ENCODE data around the gene CENPP.
A peak's percentile ranks its signal among the peaks of the same experiment; 100 is the strongest.

CENPP gene

DNA sequence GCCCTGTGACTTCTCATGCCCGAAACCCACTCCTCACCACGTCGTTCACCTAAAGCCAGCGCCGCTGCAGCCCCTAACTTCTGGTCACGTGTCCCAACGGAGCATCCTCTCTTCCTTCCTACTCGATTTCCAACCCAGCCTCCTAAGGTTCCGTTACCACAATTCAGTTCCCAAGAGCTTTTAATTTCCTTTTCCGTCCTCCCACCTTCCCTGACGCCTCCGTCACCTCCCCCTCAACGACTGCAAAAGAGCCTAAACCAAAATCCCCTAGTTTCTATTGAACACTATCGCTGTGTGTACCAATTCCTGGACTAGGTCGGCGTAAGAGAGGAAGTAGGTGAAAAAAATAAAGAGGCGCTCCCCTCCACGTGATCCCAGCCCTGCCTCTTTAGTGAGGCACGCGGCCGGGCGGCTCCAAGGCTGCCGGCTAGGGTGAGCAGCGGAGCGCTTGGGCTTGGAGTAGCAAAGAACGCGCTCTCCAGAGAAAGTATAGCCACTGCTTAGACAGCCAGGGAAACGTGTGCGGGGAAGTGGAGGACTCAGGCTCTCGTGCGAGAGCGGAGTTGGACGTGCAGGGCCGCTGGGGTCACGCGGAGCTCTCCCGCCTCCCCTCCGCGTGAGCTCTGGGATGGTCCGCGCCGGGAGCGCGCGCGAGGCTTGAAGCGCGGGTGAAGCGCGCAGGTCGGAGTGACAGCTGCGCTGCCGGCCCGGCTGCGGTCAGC, at the start of gene CENPP, which contains the start of gene NOL8:
Gene CENPP (plus strand): TSS at position 685 of the 722 bp plus-strand sequence.
Gene NOL8 (minus strand): TSS at position 82 of the 722 bp plus-strand sequence. CDS start 1,189 bp downstream, outside the sequence.
- DNase-seq (ENCODE audit: low spot score) = peak; percentile 95

GRCh38 chr9:92276331-92277032, 49.3 kb upstream of the CENPP start:
- no peak for DNase-seq (ENCODE audit: low spot score)

DNA sequence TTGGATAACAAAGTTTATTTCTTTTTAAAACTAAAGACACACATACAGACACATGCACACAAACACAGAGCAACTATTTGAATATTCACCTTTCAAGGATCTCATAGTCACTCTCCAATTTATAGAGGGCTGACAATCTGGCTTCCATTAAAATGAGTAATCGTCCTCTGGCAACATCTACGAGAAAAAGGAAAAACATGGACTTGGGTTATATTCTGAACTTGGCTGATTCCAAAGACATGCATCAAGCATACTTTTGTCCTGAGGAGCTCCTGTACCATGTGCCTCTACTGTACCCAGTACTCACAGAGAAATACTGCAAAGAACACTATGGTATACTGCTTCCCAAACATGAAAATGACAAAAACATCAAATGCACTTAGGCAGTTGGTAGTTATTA, 47.6 kb upstream of the CENPP start:
- peak; percentile 62 for DNase-seq (ENCODE audit: low spot score)

DNA sequence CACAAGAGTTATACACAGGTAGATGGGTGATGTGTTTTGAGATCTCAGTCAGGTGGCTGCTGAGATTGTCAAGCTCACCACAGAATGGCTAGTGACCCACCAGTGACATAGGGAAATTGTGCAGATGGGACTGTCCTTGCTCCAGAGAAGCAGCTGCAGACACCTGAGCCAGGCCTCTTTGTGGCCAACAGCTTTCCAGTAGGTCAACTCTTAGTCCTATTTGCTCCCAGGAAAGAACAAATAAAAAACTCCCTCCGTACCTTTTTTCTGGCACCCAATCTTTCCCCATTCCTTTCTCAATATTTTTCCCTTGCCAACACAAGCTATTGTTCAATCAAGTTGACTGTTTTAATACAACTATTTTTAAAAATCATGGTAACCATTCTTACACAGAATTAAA, 46.5 kb upstream of the CENPP start:
- DNase-seq (ENCODE audit: low spot score) = no peak

GRCh38 chr9:92289708-92290390, 35.9 kb upstream of the CENPP start:
- DNase-seq (ENCODE audit: low spot score) = peak; percentile 22

DNA sequence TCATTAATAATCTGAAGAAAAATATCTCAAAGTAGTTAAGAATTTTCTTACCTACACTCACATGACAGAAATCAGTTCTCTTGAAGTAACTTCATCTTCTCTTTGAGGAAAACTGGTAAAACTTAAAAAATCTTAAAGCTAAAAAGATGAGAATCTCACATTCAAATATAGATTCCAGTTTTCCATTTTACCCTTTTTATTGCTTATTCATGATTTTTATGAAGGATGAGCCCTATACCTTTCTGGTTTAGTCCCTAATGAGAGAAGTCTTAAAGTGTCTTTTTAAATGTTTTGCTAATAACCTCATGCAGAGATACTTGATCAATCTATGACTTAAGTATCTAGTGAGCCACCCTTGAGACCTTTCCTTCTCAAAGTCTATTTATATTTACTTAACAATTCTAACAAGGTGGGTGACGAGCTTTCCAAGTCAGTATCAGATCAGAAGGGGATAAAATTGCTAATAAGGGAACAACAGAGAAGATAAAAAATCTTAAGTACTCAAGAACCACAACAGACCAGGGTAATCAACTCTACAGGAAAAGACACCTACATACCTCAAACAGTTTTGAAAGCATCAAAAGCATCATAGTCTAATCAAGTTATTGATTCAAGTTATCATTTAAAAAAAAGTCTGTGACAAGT, 34.8 kb upstream of the CENPP start:
- no peak for DNase-seq (ENCODE audit: low spot score)

DNA sequence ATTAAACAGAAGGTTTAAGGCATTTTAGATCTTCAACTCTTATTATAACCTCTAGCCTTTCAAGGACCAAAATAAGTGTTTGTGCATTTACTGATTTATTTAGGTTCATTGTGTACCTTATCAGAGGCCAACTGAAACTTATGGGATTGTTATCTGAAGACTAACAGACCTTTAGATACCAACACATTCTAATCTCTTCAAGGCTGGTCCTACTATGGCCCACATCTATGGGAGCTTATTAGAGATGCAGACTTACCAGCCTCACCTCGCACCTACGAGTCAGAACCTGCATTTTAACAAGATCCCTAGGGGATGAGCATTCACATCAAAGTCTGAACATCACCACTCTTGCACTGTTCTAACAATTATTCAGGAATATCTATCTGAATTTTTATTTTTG, 34.2 kb upstream of the CENPP start:
- no peak for DNase-seq (ENCODE audit: low spot score)

DNA sequence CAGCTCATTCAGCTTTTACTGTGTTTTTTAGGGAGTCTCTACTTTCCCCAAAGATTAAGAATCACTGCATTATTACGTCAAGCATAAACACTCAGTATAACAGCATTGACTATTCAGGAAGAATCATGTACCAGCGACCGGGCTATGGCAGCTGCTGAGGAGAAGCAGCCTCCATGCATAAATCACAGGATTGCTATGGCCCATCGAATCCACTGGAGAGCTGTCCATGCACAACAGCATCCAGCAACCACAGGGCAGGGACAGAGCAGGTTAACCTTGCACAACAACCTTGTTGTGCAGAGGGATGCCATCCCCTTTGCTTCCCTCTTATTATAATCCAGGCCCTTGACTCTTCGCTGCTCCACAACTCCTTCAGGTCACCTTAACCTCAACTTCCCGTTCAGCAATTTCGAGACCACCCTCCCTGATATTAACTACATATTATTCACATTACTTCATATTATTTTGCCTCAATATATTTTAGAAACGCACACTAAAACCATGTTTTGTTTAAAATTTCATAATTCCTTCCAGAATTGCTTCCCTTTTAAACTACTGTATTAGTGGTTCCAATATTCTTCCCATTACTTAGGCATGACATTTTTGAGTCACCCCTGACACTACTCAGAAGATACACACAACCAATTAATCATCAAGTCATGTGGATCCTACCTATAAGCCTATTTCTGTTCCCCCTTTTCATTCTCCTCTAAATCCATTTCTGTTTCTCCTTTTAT, 33.2 kb upstream of the CENPP start:
- DNase-seq (ENCODE audit: low spot score) = peak; percentile 24

GRCh38 chr9:92293075-92293354, 32.7 kb upstream of the CENPP start:
- DNase-seq (ENCODE audit: low spot score) = no peak

DNA sequence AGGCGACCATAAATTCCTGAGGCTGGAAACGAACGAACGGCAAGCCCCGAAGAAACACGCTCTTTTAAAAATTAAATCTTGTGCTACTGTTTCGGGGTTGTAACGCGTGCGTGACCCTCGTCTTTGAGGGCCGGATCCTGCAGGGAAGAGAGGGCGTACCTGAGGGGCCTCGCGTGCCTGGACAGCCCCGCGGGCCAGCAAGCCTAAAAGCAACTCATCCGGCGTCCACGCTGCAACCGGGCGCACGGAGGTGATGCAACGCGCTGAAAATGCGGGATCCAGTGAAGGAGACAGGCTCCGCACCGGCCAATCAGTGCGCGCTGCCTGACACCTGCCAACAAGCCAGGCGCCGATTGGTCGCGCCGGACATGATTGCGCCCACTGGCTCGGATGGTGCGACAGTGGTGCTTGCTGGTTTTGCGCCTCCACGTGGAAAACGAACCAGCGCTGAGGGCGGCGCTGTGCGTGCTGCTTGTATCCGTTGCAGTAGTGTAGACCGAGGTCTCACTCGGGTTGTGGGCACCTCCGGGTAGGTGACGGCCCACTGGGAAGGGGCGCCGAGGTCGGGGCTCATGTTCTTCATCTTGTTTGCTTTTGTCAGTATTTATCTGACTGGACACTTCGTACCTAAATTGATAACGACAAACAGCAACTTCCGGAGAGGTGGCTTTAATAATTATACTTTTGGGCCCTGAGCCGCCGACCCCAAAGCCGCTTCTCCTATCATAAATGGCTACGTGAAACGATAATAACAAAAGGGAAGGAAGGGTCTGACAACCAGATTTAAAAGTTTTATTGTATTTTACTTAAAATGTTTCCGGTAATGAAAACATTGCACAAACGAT, 32.1 kb upstream of the CENPP start, which contains the start of gene IARS1:
Gene IARS1 (minus strand): TSS at position 246 of the 845 bp plus-strand sequence. CDS start 4,278 bp downstream, outside the sequence.
- DNase-seq (ENCODE audit: low spot score) = peak; percentile 100

DNA sequence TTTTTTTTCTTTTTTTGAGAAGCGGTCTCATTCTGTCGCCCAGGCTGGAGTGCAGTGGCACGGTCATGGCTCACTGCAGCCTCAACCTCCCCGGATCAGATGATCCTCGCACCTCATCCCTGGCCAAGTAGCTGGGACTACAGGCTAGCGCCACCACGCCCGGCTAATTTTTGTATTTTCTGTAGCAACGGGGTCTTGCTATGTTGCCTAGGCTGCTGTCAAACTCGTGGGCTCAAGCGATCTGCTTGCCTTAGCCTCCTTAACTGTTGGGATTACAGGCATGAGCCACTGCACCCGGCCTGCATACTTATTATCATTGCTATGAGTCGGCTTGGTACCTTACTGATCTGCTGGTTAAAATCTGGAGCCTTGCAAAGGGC, 31.5 kb upstream of the CENPP start:
- peak; percentile 22 for DNase-seq (ENCODE audit: low spot score)

- DNase-seq (ENCODE audit: low spot score) = no peak
Measured at GRCh38 chr9:92295240-92295790, 30.4 kb upstream of the CENPP start.

- no peak for DNase-seq (ENCODE audit: low spot score)
Measured at GRCh38 chr9:92295827-92296258, 29.9 kb upstream of the CENPP start.

DNA sequence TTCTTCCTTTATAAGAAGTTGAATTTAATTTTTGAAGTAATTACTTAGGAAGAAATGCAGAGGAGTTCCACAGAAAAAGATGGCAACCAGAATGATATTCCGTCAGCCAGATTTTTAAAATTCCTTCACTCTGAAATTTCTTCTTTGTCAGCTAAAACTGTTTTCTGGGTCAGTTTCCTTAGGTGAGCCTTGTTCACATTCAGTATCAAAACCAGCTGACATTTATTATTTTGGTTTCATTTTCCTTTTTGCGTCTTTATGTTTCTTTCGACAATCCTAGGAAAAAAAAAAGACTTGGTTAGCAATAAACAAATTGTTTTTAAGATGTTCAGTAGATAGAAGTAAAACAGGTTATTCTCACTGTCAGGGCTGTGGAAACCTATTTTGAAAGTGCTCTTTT, 28.1 kb upstream of the CENPP start:
- DNase-seq (ENCODE audit: low spot score) = no peak

- DNase-seq (ENCODE audit: low spot score) = no peak
Measured at GRCh38 chr9:92298036-92298435, 27.7 kb upstream of the CENPP start.

- DNase-seq (ENCODE audit: low spot score) = no peak
Measured at GRCh38 chr9:92299116-92299515, 26.6 kb upstream of the CENPP start.

GRCh38 chr9:92300936-92301335, 24.8 kb upstream of the CENPP start:
- DNase-seq (ENCODE audit: low spot score) = no peak

DNA sequence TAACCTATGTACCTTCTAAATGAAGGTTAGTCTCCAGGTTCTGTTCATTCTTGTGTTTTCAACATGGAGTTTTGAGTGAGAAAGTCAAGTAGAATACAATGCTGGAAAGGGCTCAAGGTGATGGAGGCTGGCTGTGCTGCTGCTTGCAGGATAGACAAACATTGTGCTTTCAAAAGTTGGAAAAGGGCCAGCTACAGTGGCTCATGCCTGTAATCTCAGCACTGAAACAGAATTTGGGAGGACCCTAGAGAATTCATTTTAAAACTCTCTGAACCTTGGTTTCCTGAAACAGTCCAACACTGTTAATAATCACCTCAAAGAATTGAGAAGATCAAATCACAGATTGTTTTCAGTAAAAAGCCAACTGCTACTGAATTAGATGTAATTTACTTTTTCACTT, 16.9 kb upstream of the CENPP start:
- DNase-seq (ENCODE audit: low spot score) = no peak

GRCh38 chr9:92310562-92310961, 15.2 kb upstream of the CENPP start:
- DNase-seq (ENCODE audit: low spot score) = no peak

DNA sequence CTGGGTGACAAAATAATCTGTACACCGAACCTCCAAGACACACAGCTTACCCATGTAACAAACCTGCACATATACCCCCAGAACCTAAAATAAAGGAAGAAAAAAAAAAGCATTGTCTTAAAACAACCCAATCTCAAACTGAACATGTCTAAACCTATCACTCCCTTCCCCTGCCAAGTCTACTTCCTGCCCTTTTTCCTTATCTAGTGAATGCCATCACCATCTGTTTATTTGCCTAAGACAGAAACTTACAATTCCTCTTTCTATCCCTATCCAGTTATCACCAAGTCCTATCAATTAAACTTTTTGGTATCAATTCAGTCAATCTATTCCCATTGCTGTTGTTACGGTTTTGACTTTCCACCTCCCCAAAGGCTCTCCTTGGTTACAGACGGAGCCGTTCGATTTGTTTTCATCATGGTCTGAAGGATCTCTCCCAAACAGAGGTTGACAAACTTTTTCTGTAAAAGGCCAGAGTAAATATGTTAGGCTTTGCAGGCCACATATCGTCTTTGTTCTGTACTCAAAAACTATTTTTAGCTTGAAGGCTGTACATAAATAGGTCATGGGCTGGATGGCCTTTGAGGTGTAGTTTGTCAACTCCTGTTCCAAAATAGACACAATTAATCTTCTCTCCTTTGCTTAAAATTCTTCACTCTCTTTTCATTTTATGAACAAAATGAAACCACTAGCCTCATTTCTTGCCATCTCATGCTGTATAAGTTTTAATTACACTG, 12.7 kb upstream of the CENPP start:
- DNase-seq (ENCODE audit: low spot score) = no peak

Data from GM03348 (cell line).